NCI-H82 (cell line): Measurements from ENCODE around the gene BEGAIN.

ENCODE experiments used
- DNase-seq: peaks from one replicate; lab custom pipeline; 2025; lab: John Stamatoyannopoulos, UW

The BEGAIN gene

DNA sequence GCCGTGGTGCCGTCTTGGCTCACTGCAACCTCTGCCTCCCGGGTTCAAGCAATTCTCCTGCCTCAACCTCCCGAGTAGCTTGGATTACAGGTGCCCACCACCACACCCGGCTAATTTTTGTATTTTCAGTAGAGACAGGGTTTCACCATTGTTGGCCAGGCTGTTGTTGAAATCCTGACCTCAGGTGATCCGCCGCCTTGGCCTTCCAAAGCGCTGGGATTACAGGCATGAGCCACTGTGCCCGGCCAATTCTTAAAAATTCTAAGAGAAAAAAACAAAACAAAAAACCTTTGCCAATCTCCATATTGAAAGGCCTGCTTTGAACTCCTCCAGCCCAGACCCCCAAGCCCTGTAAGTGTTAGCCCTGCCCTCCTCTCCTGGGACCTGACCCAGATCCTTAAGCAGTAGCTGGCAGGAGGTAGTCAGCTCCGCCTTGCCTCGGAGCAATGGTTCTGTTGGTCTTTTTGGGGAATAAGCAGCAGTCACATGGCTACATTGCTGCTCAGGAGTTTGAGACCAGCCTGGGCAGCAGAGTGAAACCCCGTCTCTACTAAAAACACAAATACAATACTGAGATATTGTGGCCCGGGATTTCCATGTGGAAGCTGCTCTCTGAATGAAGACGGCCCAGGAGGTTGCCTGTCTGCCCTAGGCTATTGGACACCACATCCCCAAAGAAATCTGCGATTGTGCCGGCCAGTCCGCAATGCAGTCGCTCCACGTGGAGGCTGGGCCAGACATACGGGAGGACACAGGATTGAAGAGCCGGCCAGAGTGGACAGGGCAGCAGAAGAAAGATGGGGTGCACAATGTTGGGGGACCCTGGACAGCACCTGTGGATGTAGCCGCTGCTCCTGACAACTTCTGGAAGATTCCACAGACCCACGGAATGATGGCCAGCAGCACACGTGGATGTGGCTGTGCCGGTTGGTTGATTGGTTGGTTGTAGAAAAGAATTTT, 28.8 kb upstream of the BEGAIN start:
- DNase-seq, result no peak

DNA sequence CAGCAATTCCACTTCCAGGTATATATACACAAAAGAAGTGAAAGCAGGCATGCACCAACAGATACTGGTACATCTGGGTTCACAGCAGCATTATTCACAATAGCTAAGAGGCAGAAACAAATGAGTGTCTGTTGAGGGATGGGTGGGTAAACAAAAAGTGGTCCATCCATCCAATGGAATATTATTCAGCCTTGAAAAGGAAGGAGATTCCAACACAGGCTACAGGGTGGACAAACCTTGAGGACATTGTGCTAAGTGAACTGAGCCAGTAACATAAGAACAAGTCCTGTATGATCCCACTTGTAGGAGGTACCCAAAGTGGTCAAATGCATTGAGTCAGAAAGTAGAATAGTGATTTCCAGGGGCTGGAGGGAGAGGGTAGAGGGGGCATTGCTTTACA, 27.6 kb upstream of the BEGAIN start:
- DNase-seq, result no peak

DNA sequence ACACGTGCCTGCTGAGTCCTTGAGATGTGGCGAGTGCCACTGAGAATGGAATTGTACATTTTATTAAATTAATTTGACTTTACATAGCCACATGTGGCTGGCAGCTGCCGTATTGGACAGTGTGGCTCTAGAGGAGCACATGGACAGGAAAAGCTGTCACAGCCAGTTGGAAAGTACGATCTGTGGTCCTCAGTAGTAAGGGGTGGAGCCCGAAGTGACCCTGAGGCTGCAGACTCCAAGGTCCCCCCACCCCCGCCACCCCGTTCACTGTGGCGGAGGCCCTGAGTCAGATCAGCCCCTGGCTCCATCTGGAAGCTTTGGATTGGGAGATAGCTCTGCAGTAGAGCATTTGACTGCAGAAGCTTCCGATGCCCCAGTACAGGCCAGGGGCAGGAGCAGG, 25.8 kb upstream of the BEGAIN start:
- no peak for DNase-seq

DNA sequence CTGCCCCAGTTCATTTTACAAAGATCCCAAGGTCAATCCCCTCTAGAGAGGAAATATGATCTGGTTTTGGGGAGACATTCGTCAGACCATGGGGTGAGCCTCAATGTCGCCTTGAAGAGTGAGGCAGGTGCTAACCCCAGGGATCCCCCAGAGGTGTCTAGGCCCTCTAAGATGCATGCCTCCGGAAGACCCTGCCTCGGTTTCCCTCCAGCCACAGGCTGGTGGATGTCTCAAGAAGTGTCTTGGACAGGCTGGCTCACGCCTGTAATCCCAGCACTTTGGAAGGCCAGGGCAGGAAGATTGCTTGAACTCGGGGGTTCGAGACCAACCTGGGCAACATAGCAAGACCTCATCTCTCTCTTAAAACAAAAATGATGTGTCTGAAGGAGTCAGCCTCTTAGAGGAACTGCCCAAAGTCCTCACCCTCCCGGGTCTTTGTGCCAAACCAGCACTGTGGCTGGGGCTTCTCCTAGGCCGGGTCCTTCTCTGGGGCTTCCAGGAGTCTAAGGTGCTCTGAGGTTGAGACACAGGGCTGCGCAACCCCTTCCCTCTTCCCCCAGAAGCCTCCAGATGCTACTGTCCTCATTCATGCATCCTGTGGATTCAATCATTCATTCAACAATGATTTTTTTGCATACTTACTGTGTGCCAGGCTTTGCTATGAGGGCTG, 24.7 kb upstream of the BEGAIN start:
- DNase-seq, result no peak

DNA sequence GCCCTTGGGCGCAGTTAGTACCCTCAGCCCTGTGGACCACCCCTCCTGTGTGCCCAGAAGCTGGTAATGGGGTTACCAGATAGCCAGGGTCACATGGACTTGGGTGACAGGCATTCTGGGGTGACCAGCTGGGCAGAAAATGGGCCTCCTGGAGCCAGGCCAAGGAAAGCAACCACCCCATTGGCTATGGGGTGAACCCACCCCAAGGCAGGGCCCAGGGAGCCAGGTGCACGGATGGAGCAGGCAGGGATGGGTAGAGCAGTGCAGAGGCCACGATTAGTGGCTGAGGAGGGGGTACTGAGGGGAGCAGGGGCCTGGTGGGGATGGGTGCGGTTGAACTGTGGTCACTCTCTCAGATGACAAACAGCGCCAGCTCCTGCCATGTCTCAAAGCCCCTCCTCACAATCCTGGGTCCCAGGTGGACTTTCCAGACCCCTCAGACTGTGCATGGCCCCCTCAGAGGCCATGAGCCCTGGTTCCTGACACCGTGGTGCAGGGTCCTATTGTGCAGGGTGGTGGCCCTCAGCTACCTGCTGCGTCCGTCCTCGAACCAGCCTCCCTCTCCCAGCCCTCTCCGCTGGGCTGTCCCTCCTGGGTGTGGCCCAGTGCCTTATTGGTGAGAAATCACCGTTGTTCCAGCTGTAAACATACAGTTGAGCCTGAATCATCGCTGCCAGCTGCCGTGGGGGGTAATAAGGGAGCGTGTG, 23.4 kb upstream of the BEGAIN start:
- no peak for DNase-seq

DNA sequence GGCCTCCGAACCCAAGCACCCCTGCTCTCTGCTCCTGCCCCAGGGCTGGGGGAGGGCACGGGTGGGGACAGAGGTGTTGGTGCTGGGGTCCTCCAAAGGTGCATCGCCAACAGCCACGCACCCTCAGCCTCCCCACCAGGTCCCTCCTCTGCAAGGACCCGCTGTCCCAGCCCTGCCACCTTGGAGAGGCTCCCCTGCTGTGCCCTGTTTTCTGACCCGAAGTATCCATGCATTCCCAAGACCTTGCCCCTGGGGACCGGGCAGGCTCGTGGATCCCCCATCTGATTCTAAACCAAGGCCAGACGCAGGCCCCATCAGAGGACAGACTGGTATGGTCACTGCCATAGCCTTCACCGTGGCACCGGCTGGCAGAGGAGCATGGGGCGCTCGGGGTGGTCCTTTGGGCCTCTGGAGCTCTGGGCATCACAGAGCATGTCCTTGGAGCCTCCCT, 22.7 kb upstream of the BEGAIN start:
- no peak for DNase-seq

DNA sequence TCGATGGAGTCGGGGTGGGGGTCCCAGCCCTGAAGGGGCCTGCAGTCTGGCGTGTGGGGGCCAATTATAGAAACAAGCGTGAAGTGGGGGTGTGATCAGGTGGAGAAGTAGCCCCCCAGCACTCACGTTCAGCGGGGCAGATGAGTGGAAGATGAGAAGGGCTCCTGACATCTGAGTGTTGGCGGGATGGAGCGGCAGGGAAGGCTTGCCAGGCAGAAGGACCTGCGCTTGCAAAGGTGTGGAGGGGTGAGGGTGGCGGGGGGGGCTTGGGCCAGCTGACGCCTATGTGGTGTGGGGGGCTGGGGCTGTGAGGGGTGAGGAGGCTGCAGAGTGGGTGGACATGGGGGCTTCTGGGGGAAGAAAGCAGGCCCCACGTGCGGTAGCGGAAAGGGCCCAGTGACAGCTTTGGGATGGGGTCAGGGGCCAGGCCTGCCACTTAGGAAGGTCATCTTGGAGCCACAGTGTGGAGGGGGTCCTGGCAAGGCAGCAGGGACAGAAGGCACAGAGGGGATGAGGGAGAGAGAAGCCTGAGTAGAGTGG, 22.2 kb upstream of the BEGAIN start:
- DNase-seq, result no peak

DNA sequence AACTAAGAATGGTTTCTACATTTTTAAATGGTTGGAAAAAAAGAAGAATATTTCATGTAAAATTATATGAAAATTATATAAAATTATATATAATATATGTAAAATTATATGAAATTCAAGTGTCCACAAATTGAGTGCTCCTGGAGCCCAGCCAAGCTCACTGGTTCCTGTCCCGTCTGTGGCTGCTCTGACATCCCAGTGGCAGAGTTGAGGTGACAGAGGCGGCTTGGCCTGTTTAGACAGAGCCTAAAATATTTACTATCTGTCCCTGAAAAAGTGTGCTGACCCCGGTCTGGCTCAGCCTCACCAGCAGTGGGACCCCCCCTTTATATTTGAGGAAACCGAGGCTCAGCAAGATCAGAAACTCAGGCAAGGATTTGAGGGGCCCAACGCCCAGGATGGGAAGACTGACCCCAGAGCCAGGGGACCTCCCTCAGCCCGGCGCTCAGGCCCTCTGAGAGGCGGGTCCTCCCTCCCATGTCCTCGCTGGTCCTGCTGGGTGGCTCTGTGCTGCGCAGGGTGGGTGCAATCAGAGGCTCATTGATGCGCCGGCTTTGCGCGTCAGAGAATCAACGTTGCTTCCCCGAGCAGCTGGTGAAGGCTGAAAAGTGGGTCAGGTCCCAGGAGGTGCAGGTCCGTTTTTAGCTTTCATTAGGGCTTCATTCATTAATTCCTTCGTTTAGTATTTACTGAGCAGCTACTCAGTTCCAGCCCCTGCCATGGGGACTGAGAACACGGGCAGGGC, 21.5 kb upstream of the BEGAIN start:
- DNase-seq, result no peak

DNA sequence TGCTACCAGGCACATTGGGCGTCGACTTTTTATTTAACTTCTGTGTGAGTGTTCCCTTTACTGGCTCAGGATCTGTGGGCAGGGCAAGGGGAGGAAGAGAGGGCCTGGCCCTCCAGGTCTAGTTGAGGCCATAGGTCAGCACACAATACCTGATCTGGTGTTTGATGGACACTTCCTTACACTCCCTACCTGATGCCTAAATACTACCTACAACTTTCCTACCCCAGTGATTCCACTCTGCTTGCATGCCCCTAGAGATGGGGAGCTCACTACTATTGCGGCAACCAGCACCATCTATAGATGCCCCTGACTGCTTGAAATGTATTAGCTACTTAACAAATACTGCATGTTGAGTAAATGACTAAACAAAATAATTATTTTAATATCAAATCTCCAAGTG, 20.8 kb upstream of the BEGAIN start:
- DNase-seq, result no peak

DNA sequence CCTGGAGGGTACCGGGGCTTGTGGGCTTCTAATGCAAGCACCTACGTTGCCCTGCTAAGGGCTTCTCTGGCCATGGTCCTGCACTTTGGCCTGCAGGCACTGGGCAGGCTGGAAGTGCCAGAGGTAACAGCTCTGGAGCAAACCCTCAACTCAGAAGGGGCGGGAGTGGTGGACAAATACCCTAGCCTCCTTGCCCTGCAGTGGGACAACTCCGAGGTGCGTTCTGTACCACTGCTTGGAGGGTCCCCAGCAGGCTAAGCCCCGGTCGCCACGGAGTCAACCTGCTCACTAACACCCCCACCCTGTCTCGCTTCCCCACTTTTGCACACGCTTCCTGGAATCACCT, 20.4 kb upstream of the BEGAIN start:
- no peak for DNase-seq

DNA sequence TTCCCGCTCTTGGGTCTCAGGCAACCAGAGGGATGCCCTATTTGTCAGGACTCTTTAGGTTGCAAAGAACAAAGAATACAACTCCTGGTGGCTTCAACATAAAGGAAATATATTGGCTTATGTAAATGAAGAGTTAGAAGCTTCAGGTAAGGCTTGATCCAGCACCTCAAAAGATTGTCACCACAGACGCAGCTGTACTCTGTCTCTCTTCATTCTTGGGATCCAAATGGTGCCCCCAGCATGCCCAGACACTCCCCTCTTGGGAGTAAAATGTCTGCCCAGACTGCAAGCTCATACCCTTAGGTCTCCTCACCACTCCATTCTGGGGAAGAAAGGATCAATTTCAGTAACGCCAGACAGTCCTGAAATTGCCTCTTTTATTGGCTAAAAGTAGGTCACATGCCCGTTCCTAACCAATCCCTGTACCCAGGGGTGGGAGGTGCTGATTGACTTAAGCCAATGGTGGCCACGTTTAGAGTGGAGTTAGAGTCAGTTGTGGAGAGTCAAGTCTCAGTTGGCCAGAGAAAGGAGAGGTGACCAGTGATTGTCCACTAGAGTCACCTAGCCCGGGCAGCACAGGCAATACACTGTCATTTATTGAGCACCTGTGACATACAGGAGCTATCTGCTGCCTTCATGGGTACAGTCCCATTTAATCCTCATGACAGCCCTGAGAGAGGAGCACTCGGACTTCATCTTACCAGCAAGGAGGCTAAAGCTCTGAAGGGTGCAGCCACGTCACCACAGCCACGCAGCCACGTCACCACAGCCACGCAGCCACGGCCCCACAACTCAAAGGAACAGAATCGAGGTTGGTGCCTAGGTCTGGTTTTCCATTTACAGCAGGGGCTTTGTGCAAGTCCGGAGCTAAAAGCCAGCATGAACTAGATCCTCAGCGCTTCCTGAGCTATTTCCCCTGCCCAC, 19.7 kb upstream of the BEGAIN start:
- DNase-seq, result no peak

DNA sequence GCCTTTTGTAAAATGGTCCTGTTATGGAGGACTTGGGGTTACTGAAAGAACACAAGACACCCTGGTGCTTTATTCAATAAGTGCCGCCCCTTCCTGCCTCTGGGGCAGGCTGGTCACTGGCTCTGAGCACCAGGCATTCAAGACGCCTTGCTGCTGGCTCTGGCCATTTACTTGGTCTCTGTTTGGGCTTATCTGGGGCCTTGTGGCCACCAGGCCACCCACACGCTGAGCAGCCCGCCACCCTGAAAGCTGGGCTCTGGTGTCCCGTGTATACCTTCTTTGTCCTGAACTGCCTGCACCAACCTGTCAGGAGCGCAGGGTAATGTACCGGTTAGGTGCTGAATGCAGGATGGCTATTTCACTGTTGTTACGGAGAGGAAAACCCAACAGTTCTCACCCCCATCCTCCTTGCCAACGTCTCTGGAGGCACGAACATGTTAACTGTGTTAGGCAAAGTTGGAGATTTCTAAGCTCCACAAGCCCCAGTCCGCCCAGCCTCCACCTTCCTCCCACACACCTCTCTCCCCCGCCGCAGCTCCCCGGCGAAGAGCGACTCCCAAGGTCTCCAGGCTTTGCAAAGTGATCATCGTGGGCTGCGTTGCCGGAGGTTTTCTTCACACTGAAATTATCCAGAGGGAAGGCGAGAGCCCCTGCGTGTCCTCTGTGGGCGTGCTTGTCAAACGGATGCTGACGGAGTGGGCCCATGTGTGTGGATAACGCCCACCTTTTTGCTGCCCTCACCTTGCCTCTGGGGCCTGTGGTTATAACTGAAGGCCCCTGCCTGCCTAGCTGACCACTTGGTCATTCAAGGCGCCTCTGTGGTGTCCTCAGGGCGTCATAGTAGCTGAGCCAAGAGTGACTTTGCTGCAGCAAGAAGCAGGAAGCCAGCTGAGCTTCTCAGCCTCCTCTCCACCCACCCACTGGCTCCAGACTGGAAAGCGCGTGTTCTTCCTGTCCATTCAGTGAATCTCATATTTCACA, 18.8 kb upstream of the BEGAIN start:
- no peak for DNase-seq

DNA sequence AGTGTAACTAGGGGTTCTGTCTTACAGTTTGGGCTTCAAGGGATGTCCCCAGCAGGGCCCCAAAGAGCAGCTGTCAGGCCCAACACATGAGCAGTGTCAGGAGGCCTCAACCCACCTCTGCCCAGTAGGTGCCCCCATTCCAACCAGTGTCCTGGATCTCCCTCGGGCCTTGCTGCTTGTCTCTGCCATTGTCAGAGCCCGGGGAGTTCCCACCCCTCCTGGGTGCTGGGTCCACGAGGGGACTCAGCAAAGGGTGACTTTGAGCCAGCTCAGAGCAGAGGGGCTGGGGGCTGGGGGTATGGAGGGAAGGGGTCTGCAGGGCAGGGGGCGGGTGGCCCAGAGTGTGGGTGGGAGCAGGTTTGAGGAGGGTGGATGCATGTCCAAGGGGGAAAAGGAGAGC, 18.0 kb upstream of the BEGAIN start:
- DNase-seq, result no peak

DNA sequence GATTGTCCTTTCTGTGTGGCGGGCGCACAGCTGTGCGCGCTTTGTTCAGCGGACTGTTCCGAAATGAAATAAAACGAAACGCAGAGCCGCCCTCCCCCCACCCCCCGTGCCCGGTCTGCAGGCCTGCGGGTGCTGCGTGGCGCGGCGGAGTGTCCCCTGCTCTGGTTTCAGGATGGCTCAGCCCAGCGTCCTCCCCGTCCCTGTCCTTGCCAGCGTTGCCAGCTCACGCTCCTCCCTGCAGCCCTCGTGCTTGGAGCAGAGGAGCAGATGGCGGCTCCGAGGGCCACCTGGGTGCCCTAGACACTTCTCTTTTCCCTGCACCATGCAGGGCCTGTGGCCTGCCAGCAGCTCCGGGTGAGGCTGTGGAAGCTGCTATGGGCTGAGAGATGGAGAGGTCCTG, 17.5 kb upstream of the BEGAIN start:
- no peak for DNase-seq

DNA sequence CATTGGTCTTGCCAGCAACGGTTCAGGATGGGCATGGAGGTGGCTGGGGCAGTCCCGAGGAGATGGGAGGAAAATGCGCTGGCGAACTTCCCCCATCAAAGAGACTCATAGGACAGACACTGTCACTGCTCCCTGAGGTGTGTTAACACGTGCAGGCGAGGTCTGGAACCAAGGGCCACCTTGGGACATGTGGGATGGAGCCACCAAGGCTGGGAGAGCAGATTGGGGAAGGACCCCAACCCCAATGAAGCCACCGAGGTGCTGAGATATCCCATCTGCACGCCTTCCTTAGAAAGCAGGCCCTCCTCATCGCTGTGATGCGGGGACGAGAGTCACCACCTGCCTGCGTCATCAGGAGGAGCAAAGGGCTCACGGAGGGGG, 16.9 kb upstream of the BEGAIN start:
- no peak for DNase-seq

DNA sequence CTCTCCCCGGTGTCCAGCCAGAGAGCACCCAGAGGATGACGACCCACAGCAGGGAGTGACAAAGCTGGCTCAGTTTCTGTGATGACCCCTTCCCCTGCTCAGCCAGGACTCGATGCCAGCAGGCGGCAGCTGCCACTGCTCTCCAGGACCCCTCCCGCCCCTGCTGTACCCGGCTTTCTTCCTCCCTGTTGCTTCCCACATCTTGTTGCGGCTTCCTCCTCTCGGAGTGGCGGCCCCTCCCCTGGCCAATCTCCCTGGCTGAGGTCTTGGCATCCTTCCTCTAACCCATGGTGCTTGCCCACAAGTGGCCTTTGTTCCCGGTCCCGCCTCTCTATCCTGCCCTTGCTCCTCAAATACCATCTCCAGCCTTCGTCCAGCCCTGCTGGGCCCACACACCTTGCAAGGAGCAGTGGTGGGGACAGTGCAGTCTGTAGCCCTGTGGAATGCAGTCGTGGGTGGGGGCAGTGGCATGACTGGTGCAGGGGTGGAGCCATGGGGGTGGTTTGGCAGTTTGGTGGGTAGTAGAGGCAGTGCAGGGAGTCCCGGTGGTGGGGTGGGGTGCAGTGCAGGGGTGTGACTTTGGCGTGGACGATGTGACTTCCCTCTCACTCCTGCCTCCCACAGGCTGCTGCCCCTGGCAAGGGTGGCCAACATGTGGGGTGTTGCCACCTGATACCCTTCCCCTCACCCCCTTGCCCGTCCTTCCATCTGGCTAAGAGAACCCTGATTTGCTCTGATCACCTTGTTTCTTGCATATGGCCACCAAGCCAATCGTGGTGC, 16.3 kb upstream of the BEGAIN start:
- DNase-seq, result no peak

DNA sequence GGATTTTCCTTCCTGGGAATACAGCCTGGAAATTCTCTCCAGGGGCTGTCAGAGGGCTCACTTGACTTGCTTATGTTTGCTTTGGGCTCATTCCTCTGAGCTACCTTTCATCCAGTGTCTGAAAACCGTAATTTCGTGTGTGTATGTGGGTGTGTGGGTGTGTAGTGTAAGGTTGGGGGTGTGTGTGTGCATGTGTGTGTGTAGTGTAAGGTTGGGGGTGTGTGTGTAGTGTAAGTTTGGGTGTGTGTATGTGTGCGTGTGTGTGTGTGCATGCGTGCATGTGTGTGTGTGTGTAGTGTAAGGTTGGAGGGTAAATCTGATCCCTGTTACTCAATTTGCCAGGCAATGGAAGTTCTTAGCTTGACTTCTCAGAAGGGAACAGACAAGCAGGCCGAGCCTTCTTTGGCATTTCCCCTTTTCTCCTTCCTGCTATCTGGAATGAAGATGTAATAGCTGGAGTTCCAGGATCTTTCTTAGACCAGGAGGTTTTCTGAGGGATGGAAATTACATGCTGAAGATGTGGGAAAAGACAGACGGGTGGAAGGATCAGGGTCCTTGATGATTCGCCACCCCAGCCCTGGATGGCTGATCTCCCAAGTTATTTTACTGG, 15.5 kb upstream of the BEGAIN start:
- DNase-seq, result no peak

DNA sequence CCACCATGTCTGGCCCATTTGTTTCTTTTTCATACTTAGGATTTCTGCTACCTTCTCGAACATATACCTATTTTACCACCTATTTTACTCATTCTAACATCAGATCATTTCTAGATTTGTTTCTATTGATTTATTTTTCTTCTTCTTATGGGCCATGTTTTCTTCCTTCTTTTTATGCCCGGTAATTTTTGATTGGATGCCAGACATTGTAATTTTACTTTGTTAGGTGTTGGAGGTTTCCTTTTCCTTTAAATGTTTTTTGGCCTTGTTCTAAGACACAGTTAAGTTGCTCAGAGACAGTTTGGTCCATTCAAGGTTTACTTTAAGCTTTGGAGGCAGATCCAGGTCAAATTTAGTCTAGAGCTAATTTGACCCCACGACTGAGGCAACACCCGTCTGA, 14.7 kb upstream of the BEGAIN start:
- DNase-seq, result no peak
